ENCODE results near the gene HILPDA. TPM values are rescaled to one million over a fixed set of nuclear protein-coding genes. Genes with fewer than 3 reads are reported as not detected.

The HILPDA gene
- 38.9 and 76.0 TPM in 2 replicates for total RNA-seq

GRCh38 chr7:128455543-128456254 is at the start of gene HILPDA:
TSS of gene HILPDA (plus strand) at chr7:128455878. CDS start at chr7:128457269, 1,391 bp downstream.

GRCh38 chr7:128409596-128410450 is 45.9 kb upstream of the HILPDA start, which contains the start of gene IMPDH1:
TSS of gene IMPDH1 (minus strand) at chr7:128409982. CDS start at chr7:128409901, 81 bp downstream.

GRCh38 chr7:128476402-128477335 is 21.0 kb downstream of the HILPDA start, which contains the start of gene METTL2B:
TSS of gene METTL2B (plus strand) at chr7:128476748. CDS start at chr7:128476766, 18 bp downstream.

Other genes with a start within 250 kb of the HILPDA start
- not detected in 2 replicates for gene LEP, start 214.6 kb upstream of the HILPDA start, total RNA-seq
- gene RBM28, start 112.0 kb upstream of the HILPDA start, total RNA-seq = 19.0 and 24.4 TPM in 2 replicates
- not detected in 2 replicates for gene PRRT4, start 94.2 kb upstream of the HILPDA start, total RNA-seq
- gene IMPDH1, start 45.9 kb upstream of the HILPDA start, total RNA-seq = 58.5 and 114 TPM in 2 replicates
- 34.4 and 44.1 TPM in 2 replicates for gene METTL2B, start 20.9 kb downstream of the HILPDA start, total RNA-seq
- gene GARIN1A, start 216.4 kb downstream of the HILPDA start, total RNA-seq = 0.89 and 1.5 TPM in 2 replicates